GM21515 (cell line): ENCODE measurements around the gene IFITM2.
"Not testable (repeated sequence)": the region's sequence is repeated elsewhere in the genome, so short reads cannot be mapped to it uniquely, and the experiment has no call there.

Experiments
- ATAC-seq: cut with Tn5 transposase; IDR thresholded peaks from one replicate; pipeline ENCODE4 v1.9.1; 2021; ENCODE audit not compliant: unreplicated experiment

Gene IFITM2

GRCh38 chr11:281486-282161 lies 26.0 kb upstream of the IFITM2 start:
- no peak for ATAC-seq

- ATAC-seq: no peak
Observed at GRCh38 chr11:282171-282570, 25.4 kb upstream of the IFITM2 start.

- ATAC-seq: no peak
Observed at GRCh38 chr11:282630-283360, 24.8 kb upstream of the IFITM2 start.

DNA sequence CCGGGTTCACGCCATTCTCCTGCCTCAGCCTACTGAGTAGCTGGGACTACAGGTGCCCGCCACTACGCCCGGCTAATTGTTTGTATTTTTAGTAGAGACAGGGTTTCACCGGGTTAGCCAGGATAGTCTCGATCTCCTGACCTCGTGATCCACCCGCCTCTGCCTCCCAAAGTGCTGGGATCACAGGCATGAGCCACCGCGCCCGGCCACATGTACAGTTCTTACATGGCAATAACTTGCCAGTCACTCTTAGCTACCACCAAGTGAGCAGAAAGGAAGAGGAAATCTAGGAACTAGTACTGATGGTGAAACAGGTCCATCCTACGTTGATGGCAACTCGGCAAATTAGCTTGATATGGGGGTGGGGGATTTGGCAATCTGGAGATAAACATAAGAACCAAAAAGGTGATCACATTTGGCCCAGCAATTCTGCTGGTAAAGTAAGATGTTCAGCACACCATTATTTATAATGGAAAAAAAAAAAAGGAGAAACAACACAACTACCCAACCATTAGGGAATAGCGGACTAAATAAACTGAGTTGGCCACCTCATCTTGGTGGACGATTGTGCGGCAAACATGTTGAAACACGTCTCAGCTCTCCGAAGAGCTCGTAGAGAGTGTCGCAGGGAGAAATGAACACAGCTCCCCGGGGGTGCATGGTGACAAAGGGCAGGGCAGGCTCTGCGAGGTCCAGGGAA lies 24.1 kb upstream of the IFITM2 start:
- no peak for ATAC-seq

DNA sequence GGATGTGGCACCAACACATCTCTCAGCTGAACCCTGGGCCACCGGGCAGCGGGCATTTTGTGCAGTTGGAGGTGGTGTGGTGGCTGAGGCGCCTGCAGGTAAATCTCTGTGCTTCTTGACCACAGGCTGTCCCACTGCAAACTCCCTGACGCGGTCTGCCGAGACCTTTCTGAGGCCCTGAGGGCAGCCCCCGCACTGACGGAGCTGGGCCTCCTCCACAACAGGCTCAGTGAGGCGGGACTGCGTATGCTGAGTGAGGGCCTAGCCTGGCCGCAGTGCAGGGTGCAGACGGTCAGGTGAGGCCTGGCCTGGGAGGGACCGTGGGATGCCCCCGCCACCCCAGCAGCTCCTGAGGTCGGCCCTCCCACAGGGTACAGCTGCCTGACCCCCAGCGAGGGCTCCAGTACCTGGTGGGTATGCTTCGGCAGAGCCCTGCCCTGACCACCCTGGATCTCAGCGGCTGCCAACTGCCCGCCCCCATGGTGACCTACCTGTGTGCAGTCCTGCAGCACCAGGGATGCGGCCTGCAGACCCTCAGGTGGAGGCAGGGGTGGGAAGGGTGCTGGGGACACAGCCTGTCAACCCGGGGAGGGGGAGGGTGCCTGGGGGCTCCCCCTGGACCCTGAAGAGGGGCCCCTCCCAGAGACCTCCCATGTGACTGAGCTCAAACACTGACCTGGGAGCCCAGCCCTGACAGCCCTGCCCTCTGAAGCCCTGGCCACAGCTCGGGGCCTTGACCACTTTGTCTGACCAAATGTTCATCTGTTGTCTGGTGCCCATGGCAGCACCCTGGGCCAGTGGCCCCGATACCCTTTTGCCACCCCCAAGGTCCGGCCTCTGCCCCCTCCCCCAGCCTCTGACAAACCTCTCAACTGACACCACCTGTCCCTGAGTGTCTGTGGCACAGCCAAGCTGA lies 23.3 kb upstream of the IFITM2 start:
- no peak for ATAC-seq

GRCh38 chr11:285021-285893 lies 22.4 kb upstream of the IFITM2 start:
- no peak for ATAC-seq

DNA sequence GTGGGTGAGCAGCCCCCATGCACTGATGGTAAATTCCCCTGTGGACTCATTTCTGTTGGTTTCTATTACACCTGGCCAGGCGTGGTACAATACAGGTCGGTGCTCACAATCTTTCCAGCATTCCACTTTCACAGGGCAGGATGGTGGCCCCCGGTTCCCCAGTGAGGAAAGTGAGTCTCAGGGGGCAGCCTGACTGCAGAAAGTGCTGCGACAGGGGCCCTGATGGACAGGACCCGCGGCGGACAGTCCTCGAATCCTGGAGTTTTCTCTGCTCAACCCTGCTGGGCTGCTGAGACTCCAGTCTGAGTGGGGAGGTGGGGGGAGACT lies 21.8 kb upstream of the IFITM2 start:
- ATAC-seq: no peak

DNA sequence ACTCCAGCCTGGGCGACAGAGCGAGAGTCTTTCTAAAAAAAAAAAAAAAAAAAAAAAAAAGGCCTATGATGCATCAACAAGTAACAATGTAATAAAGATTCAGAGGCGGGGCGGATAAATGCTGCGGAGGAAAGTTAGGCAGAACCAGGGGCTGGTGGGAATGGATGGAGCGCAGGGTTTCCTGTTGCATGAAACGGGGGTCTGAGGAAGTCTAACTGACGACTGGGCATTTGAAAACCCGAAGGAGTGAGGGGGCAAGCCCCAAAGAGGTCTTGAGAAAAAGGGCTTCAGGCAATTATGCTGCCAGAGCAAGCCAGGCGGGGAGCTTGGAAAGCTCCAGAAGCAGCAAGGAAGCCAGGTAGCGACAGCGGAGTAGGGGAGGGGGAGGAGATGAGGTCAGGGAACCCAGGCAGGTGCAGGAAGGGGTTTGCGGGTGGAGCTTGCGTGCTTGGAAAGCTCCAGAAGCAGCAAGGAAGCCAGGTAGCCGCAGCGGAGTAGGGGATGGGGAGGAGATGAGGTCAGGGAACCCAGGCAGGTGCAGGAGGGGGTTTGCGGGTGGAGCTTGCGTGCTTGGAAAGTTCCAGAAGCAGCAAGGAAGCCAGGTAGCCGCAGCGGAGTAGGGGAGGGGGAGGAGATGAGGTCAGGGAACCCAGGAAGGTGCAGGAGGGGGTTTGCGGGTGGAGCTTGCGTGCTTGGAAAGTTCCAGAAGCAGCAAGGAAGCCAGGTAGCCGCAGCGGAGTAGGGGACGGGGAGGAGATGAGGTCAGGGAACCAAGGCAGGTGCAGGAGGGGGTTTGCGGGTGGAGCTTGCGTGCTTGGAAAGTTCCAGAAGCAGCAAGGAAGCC lies 20.4 kb upstream of the IFITM2 start:
- ATAC-seq: not testable (repeated sequence)

DNA sequence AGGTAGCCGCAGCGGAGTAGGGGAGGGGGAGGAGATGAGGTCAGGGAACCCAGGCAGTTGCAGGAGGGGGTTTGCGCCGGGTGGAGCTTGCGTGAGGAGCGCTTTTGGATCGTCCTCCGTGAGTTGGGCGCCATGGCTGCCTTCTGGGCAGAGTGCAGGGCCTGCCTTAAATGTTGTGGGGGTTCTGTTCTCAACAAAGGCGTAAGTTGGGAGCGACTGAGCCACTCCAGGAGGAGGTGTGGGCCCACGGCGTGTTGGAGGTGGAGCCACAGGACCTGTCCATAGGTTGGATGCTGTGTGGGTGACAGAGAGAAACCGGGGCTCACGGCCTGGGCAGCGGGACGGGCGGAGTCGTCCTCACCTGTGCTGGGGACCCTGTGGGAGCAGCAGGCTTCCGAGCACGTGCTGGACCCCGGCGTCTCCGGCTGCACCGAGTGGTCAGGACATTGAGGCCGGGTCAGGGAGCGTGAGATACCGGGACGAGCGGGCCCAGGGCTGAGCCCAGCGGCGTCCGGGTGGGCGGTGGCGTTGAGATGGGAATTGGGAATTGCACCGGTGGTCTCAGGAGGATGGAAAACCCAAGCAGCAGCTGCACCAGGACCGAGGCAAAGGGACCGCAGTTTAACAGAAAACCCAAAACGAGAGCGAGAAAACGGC lies 19.7 kb upstream of the IFITM2 start:
- no peak for ATAC-seq

- peak; percentile 61 for ATAC-seq
Observed at GRCh38 chr11:288478-289397, 18.9 kb upstream of the IFITM2 start, which contains the start of gene PGGHG. Gene PGGHG, plus strand, starts transcription at chr11:289126. Its CDS starts 691 bp downstream, at chr11:289817.

DNA sequence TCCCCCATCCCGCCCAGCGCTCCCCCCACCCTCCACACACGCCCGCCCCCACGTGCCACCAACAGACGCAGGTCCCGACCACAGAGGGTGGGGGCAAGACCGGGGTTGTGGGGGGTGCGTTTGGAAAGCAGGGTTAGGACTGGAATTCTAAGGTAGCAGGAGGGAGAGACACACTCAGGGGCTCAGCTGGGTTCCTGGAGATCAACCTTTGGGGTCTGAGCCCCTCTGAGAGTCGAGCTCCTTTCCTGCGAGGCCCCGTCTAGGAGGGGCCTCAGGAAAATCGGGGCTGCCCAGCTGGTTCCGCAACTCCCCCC lies 18.3 kb upstream of the IFITM2 start:
- no peak for ATAC-seq

DNA sequence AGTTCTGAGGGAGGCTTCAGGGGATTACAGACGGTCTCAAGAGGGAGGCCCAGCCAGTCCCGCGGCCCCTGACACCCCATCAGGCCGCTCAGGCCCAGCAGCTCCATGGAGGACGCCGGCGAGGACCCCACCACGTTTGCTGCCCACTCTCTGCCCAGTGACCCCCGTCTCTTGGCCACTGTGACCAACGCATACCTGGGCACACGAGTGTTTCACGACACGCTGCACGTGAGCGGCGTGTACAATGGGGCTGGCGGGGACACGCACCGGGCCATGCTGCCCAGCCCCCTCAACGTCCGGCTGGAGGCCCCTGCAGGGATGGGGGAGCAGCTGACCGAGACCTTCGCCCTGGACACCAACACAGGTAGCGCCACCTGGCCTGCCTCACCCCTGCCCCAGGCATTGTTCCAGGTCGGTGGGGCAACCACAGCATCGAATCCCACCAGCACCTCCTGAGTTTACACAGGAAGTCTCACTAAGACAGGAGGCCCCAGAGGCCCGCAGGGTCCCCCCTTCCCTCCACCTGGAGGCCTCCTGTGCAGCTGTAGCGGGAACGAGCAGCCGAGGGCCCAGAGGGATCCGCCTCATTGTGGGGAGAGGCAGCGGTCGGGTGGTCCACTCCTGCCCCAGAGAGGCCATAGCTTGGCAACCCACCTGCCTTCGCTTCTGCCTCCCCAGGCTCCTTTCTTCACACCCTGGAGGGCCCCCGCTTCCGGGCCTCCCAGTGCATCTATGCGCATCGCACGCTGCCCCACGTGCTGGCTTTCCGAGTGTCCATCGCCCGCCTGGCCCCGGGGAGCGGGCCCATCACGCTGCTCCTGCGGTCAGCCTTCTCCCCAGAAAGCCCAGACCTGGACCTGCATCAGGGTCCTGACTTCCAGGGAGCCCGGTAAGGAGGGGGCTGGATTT lies 17.6 kb upstream of the IFITM2 start:
- ATAC-seq: no peak

GRCh38 chr11:290621-291231 lies 16.9 kb upstream of the IFITM2 start:
- no peak for ATAC-seq

DNA sequence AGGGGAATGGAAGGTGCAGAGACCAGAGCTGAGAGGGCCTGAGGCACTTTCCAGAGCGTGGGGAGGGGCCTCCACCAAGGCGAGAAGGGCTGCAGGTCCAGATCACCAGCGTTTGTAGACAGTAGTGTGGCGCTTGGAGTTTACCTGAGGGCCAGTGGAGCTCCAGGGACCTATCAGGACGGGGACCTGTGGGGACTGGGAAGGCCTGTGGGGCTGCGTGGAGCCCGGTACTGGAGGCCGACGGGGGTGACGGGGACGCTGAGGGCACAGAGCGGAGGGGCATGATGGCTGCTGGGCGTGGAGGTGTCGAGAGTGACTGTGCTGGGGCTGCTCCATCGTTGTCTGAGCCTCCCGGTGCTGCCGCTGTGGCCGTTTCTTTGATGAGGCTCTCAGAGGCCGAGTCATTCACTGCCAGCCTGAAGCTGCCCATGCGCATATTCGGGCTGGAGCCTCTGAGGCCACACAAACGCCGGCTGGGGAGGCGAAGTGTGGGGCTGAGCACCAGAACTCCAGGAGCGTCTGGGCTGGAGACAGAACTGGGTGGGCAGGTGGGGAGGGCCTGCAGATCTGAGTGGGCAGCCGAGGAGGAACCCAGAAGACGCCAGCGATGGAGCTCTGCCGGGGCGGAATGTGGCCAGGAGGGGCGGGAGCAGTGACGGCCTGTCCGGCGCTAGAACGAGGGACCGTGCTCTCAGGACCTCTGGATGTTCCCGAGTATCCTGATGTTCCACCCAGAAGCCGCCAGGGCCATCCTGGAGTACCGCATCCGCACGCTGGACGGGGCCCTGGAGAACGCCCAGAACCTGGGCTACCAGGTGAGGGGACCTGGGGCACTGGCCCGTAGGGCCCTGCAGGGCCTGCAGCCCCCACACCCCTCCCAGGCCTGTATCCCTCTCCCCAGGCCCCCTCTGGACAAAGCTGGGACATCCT lies 16.1 kb upstream of the IFITM2 start:
- ATAC-seq: no peak
